ENCODE measurements around the gene SLC25A28.

Gene SLC25A28

GRCh38 chr10:99619851-99620710 is at the start of gene SLC25A28:
Gene SLC25A28, minus strand, starts transcription at chr10:99620439. Its CDS starts 104 bp downstream, at chr10:99620335.
- peak; percentile 100 for DNase-seq (ENCODE audit: low read depth)

DNA sequence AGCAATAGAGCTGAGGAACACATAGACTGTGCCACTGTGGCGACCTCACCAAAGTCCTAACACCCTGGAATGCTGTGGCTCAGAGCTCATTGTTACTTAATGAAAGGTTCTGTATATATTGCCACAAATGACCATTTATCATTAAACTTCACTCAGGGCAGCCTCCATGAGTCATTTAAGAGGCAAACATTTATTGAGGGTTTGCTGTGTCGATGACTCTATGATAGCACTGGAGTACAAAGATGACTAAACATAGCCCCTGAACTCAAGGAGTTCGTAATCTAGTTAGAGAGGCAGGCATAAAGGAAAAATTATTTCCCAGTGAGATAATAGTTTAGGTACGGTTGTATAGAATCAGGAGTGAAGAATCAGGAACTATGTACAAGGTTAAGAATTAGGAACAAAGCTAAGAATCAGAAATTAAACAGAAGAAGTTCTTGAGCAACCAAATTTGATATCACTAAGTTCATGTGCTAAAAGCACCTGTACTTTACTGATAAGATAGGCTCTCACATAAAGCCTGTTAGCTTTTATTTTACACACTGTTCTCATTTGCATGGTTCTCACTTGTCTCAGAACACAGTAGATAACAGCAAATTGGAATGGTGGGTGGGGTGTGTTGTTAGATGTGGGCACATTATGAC is 47.0 kb upstream of the SLC25A28 start:
- DNase-seq (ENCODE audit: low read depth): peak; percentile 52

GRCh38 chr10:99665304-99665703 is 45.1 kb upstream of the SLC25A28 start:
- DNase-seq (ENCODE audit: low read depth): no peak

- peak; percentile 73 for DNase-seq (ENCODE audit: low read depth)
These were observed 41.1 kb upstream of the SLC25A28 start for GRCh38 chr10:99661377-99661763.

GRCh38 chr10:99660662-99661376 is 40.6 kb upstream of the SLC25A28 start:
- DNase-seq (ENCODE audit: low read depth): no peak

DNA sequence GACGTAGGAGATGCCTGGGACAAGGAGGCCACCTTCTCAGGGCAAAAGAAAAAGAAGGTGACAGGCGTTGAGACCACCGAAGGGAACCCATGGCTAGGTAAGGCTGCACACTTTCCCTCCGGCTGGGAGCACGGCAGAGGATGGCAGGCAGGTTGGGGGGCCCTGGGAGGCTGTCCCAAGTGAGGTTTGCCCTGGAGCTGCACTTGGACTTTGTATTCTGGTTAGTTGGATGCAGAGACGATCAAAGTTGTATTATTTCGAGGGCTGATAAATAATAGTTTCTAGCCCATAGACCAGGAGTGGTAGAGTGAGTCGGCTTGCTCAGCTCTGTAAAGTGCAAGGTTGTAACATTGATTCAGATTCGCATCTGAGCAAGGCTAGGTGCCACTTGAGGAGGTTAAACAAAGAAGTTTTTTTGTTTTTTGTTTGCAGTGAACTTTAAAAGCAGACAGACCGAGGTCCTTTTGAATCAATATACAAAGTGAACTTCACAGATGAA is 39.7 kb upstream of the SLC25A28 start:
- no peak for DNase-seq (ENCODE audit: low read depth)

DNA sequence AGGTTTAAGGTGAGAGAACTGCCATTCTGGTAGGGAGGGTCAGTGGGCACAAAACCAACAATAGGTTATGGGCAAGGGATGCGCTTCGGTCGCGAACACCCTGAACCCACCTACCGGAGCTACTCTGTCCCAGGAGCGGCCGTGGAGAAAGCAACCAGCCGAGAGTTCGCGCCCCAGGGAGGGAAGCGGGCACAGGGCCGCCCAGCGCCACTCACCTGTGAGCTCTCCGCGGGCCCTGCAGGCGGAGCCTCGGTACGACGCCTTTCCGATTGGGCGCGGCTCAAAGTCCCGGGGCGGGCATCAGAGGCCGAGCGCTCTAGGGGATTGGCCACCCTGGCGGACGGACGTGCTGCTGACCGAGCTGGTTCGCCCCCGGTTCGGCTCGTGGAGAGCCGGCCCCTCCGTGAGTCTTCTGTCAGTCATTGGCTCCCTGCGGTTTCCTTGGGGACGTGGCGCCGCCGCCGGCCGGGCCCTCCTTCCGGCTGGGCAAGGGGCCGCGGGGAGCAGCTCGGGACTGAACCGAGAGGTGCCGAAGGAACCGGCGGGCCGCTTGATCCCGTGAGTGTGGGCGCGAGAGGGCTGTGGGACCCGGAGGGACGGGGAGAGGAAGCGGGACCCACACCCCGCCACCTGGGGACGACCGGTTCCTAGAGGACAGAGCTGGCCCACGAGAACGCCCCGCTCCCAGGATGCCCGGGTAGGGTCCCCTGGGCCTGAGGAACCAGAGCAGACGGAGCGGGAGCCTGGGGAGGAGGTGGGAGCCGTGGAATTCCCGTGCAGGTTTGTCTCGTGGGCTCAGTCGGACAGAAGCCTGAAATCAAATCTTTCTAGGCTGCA is 39.0 kb upstream of the SLC25A28 start, which contains the start of gene ENTPD7:
Gene ENTPD7 (plus strand): TSS at position 479 of the 837 bp plus-strand sequence. CDS start 448 bp downstream, outside the sequence.
- DNase-seq (ENCODE audit: low read depth): peak; percentile 94

- no peak for DNase-seq (ENCODE audit: low read depth)
These were observed 38.4 kb upstream of the SLC25A28 start for GRCh38 chr10:99658622-99659030.

GRCh38 chr10:99656199-99657064 is 36.2 kb upstream of the SLC25A28 start:
- no peak for DNase-seq (ENCODE audit: low read depth)

DNA sequence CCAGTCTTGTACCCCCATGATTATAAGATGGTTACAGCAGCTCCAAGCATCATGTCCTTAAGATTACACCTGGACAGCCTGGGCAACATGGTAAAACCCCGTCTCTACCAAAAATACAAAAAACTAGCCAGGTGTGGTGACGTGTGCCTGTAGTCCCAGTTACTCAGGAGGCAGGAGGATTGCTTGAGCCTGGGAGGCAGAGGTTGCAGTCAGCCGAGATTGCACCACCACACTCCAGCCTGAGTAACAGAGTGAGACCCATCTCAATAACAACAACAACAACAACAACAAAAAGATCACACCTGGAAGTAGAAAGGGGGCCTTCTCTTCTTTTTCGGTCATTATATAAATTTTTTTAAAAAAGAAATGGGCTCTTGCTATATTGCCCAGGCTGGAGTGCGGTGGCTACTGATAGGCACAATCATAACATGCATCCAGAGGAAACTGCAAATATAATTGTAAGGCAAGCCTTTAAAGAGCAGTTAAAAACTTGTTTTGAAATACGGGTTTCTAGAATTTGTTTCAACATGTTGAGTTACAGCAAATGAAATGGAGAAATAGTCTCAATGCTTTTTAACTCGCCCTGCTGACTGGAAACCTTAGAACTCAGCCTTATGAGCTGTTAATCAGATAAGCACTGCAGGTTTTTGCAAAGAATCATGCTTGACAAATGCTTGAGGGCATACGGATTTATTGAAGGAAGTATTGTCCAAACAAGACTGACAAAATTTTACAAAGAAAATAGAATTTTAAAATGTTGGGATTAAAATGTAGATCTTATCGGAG is 34.3 kb upstream of the SLC25A28 start:
- no peak for DNase-seq (ENCODE audit: low read depth)

- no peak for DNase-seq (ENCODE audit: low read depth)
These were observed 32.7 kb upstream of the SLC25A28 start for GRCh38 chr10:99652800-99653390.

- no peak for DNase-seq (ENCODE audit: low read depth)
These were observed 28.5 kb upstream of the SLC25A28 start for GRCh38 chr10:99648717-99649116.

GRCh38 chr10:99647601-99648151 is 27.4 kb upstream of the SLC25A28 start:
- DNase-seq (ENCODE audit: low read depth): no peak

DNA sequence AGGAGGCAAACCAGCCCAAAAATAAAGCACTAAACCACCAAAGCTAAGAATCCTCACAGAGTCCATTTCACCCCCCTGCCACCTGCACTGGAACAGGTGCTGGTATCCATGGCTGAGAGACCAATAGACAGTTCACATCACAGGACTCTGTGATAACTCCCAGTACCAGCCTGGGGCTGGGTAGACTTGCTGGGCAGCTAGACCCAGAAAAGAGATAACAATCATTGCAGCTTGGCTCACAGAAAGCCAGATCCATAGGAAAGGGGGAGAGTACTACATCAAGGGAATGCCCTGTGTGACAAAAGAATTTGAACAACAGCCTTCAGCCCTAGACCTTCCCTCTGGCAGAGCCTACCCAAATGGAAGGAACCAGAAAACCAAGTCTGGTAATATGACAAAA is 13.6 kb upstream of the SLC25A28 start:
- no peak for DNase-seq (ENCODE audit: low read depth)

DNA sequence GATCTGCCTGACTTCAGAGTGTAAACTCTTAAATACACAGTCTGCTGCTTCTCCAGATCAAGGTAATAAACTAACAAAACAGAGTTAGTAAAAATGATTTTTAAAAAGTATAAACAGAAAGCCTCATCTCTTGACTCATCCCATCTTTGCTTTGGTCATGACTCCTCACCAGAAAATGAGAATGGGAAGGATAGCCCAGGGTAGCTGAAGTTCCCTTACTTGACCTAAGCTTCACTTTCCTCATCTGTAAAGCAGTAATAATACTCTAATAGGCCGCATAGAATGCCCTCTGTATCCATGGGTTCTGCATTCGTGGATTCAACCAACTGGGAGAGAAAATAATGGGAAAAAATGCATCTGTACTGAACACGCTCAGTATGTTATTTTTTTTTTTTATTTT is 11.3 kb upstream of the SLC25A28 start:
- no peak for DNase-seq (ENCODE audit: low read depth)

- DNase-seq (ENCODE audit: low read depth): no peak
These were observed 10.8 kb upstream of the SLC25A28 start for GRCh38 chr10:99630991-99631390.

DNA sequence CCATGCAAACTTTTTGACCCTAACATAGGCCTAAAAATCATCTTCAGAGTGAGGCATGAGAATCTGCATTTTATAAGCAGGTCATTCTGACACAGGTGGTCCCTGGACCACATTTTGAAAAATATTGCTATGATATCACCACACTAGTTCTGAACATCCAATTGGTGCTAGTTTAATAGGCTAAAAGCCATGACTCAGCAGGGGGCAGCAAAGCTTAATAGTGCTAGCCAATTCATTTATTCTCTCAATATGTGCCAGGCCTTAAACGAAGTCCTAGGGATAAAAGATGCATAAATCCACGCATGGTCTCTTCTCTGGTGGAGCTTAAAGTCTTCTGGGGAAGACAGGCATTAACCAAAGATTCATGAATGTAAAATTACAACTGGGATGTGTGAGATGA is 10.2 kb upstream of the SLC25A28 start:
- peak; percentile 50 for DNase-seq (ENCODE audit: low read depth)

GRCh38 chr10:99629625-99629978 is 9.4 kb upstream of the SLC25A28 start:
- DNase-seq (ENCODE audit: low read depth): no peak

All from stromal cell of bone marrow (primary cell).